Endothelial cell of umbilical vein (primary cell): Measurements from ENCODE around the gene RPS18. TPM values are rescaled to one million over a fixed set of nuclear protein-coding genes. Genes with fewer than 3 reads are reported as not detected.

Experiments used
- BruUV-seq: library from RNA; stranded (reverse); fragments of 400-500 nt; replicated peaks from 2 replicates; lab custom pipeline; 2021; lab: Mats Ljungman, UMichigan
- CTCF ChIA-PET: fragments of 300-600, 350-600 bp; sonication (Branson Sonifier 250); formaldehyde crosslinking; loops from one replicate; lab custom pipeline; 2021; ENCODE audit warnings: antibody characterized with exemption, inconsistent platforms; lab: Charles Lee
- POLR2A ChIA-PET: fragments of 300-600, 350-600 bp; sonication (Branson Sonifier 250); formaldehyde crosslinking; loops from one replicate; lab custom pipeline; 2021; ENCODE audit warnings: antibody characterized with exemption, inconsistent platforms; lab: Charles Lee
- DNase-seq: peaks from one replicate; pipeline ENCODE4 v3.0.0-alpha.2; 2011; ENCODE audit warnings: low read depth, low spot score
- FAIRE-seq: peaks from 2 replicates; lab custom pipeline; 2011; peaks lifted over from hg19 to GRCh38; lab: Jason Lieb, UNC
- H2AFZ ChIP-seq: 2 replicates; pipeline ENCODE4 v1.6.0; 2012; ENCODE audit warnings: low read depth, low read length, control low read depth, inconsistent platforms
- H3K27ac ChIP-seq: 2 replicates; pipeline ENCODE4 v1.5.1; 2011; ENCODE audit warnings: low read depth, mild to moderate bottlenecking, control low read depth, low read length, moderate library complexity; ENCODE audit not compliant: insufficient read depth
- H3K27me3 ChIP-seq, 2 experiments: 2 replicates each; pipeline versions ENCODE4 v1.6.0 to v1.6.1; 2011; ENCODE audit warnings: low read length in 2 of 2, mixed read lengths in 1 of 2; ENCODE audit not compliant: control insufficient read depth in 2 of 2, insufficient read depth in 2 of 2
- H3K36me3 ChIP-seq, 2 experiments: 2 replicates in 1 of 2; 3 replicates in 1 of 2; pipeline ENCODE4 v1.5.1; 2011; ENCODE audit warnings: low read length in 2 of 2, mild to moderate bottlenecking in 1 of 2, moderate library complexity in 1 of 2; ENCODE audit not compliant: control insufficient read depth in 2 of 2, insufficient read depth in 2 of 2; ENCODE audit errors: extremely low read depth in 1 of 2
- H3K4me1 ChIP-seq: 3 replicates; pipeline ENCODE4 v1.5.1; 2011; ENCODE audit warnings: mild to moderate bottlenecking, low read length; ENCODE audit not compliant: control insufficient read depth, insufficient read depth; ENCODE audit errors: extremely low read depth
- H3K4me2 ChIP-seq: 2 replicates; pipeline ENCODE4 v1.6.1; 2011; ENCODE audit warnings: low read length, control low read depth, mixed read lengths; ENCODE audit not compliant: insufficient read depth
- H3K4me3 ChIP-seq, 3 experiments: fragments of 200-600 bp in 1 of 3; sonication (generic), shearing (Covaris generic) in 1 of 3; replicated peaks in 1 of 3; 2 replicates each; pipeline ENCODE4 v1.5.1; 2011 to 2016; ENCODE audit warnings: control low read depth in 3 of 3, low read length in 3 of 3, mild to moderate bottlenecking in 2 of 3, inconsistent platforms in 1 of 3, low read depth in 1 of 3, moderate library complexity in 1 of 3; ENCODE audit not compliant: insufficient read depth in 1 of 3
- H3K79me2 ChIP-seq: 2 replicates; pipeline ENCODE4 v1.6.0; 2012; ENCODE audit warnings: low read length, inconsistent platforms; ENCODE audit not compliant: control insufficient read depth, insufficient read depth
- H3K9ac ChIP-seq: replicated peaks from 2 replicates; pipeline ENCODE3; 2011; ENCODE audit warnings: low read length, control low read depth; ENCODE audit not compliant: insufficient read depth; ENCODE audit errors: extremely low read depth
- H3K9me1 ChIP-seq: replicated peaks from 3 replicates; pipeline ENCODE4 v1.6.0; 2011; ENCODE audit warnings: mild to moderate bottlenecking, low read length; ENCODE audit not compliant: control insufficient read depth, insufficient read depth; ENCODE audit errors: extremely low read depth
- H3K9me3 ChIP-seq: replicated peaks from 2 replicates; pipeline ENCODE4 v1.5.1; 2012; ENCODE audit warnings: low read length, inconsistent platforms; ENCODE audit not compliant: control insufficient read depth, insufficient read depth
- H4K20me1 ChIP-seq: replicated peaks from 2 replicates; pipeline ENCODE3; 2011; ENCODE audit warnings: mild to moderate bottlenecking, low read length; ENCODE audit not compliant: control insufficient read depth, insufficient read depth; ENCODE audit errors: extremely low read depth
- EZH2 ChIP-seq: IDR thresholded peaks from 2 replicates; pipeline ENCODE4 v1.6.1; 2012; ENCODE audit warnings: borderline replicate concordance, low read depth, mild to moderate bottlenecking, moderate library complexity, low read length, inconsistent platforms; ENCODE audit not compliant: severe bottlenecking
- FOS ChIP-seq: IDR thresholded peaks from 2 replicates; pipeline ENCODE4 v1.6.1; 2011; ENCODE audit warnings: mild to moderate bottlenecking, low read length, moderate library complexity, borderline replicate concordance; ENCODE audit not compliant: insufficient read depth
- GATA2 ChIP-seq: IDR thresholded peaks from 2 replicates; pipeline ENCODE4 v1.7.0; 2011; ENCODE audit warnings: low read depth, mild to moderate bottlenecking, moderate library complexity, mixed read lengths, low read length; ENCODE audit not compliant: insufficient read length, insufficient read depth
- JUN ChIP-seq: IDR thresholded peaks from 2 replicates; pipeline ENCODE4 v1.6.1; 2011; ENCODE audit warnings: borderline replicate concordance, low read depth; ENCODE audit not compliant: insufficient read length, insufficient read depth
- MYC ChIP-seq: IDR thresholded peaks from one replicate; pipeline ENCODE4 v1.6.1; 2011; ENCODE audit warnings: mild to moderate bottlenecking, low read depth, low read length
- POLR2A ChIP-seq: IDR thresholded peaks from 2 replicates; pipeline ENCODE4 v1.6.1; 2012; ENCODE audit warnings: low read depth, mild to moderate bottlenecking, control low read depth, low read length
- POLR2AphosphoS5 ChIP-seq: IDR thresholded peaks from 2 replicates; pipeline ENCODE4 v1.6.1; 2012; ENCODE audit warnings: low read depth, mild to moderate bottlenecking, control low read depth, low read length, moderate library complexity; ENCODE audit not compliant: insufficient read depth
- dilution Hi-C: fragments of 300-500 bp; cut with MboI; formaldehyde crosslinking; loops from one replicate; pipeline ENCODE4 v1.15.0; 2019; ENCODE audit warnings: low sequenced_read_pairs; ENCODE audit not compliant: extremely low pct_ligation_motif_present
- intact Hi-C: fragments of 100-400 bp; cut with micrococcal nuclease; formaldehyde crosslinking; loops from one replicate; pipeline ENCODE4 v1.10.0; 2022
- polyA plus RNA-seq, 4 experiments: library from polyadenylated mRNA; depleted of rRNA in 3 of 4; stranded (reverse) in 3 of 4; unstranded in 1 of 4; fragments of >200 nt; gene quantifications; 2 replicates each; pipeline versions ENCODE4 v1.2.1 to v1.2.3, GENCODE V29; 2011 to 2012; ENCODE audit warnings: missing spikeins in 1 of 4
- total RNA-seq: library from RNA; stranded (reverse); gene quantifications from 2 replicates; pipeline ENCODE4 v1.2.3, GENCODE V29; 2021
- TF ChIP-seq, protein P1 (sequence below), 2 donors: IDR thresholded peaks; 1 replicate in 1 of 2; 2 replicates in 1 of 2; pipeline ENCODE4 v1.5.1; 2011; ENCODE audit warnings: low read length in 2 of 2, mild to moderate bottlenecking in 2 of 2, moderate library complexity in 2 of 2, control low read depth in 1 of 2, inconsistent platforms in 1 of 2, low read depth in 1 of 2; ENCODE audit not compliant: insufficient read depth in 1 of 2; ENCODE audit errors: extremely low read depth in 1 of 2

The RPS18 gene
- total and polyA plus RNA-seq, 2 donors (not counting 3 experiments of a cell fraction or from before 2014, with no cell fraction given), result 2,336 to 5,541 TPM

DNA sequence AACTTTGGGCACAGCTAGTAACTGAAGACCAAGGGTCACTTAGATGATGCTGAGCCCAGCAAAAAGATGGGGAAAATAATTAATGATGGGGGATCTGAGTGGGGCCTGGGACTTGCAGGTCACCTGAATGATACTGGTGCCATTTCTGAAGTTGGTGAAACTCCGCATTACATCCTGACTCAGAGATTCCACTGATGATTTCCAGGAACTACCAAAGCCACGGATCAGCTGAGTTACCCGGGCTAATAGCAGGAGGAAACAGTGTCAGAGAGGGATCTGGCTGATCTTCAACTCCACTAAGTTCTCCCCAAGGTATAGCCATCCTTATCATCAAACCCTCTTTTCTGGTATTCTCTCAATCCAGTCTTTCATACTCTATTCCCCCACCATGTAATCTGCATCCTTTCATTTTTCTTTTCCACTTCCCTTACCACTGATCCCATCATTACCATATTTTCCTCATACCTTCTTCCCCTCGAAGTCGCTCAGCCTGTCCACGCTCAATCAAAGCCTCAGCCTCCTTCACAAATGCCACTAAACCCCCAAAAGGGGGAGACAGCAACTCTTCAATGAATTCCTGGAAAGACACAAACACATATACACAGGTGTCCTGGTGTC lies 20.4 kb upstream of the RPS18 start:
- TF ChIP-seq, protein P1, sequence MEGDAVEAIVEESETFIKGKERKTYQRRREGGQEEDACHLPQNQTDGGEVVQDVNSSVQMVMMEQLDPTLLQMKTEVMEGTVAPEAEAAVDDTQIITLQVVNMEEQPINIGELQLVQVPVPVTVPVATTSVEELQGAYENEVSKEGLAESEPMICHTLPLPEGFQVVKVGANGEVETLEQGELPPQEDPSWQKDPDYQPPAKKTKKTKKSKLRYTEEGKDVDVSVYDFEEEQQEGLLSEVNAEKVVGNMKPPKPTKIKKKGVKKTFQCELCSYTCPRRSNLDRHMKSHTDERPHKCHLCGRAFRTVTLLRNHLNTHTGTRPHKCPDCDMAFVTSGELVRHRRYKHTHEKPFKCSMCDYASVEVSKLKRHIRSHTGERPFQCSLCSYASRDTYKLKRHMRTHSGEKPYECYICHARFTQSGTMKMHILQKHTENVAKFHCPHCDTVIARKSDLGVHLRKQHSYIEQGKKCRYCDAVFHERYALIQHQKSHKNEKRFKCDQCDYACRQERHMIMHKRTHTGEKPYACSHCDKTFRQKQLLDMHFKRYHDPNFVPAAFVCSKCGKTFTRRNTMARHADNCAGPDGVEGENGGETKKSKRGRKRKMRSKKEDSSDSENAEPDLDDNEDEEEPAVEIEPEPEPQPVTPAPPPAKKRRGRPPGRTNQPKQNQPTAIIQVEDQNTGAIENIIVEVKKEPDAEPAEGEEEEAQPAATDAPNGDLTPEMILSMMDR (IDR thresholded peaks at IDR 0.05; ENCODE audit: extremely low read depth in 1 of 2, insufficient read depth in 1 of 2, low read depth in 1 of 2, low read length in 2 of 2), result no peak
- no peak for TF ChIP-seq JUN
- no peak for TF ChIP-seq FOS
- no peak for TF ChIP-seq POLR2AphosphoS5
- no peak for TF ChIP-seq POLR2A
- TF ChIP-seq GATA2, result no peak
- no peak for TF ChIP-seq MYC
- TF ChIP-seq EZH2, result no peak
- DNase-seq, result no peak
- no peaks in the 10 kb centered on the region for H3K79me2 ChIP-seq
- ChIA-PET POLR2A (no interaction called here), CTCF (interaction anchor here (1.0 to 1.3 kb wide), 2 partner anchors 20 to 413 kb away, joined by 3 read pairs; partner anchors contain the start of genes RPS18, TAP2 and VPS52)
- peaks cover 0 to 2% of the 10 kb centered on the region in 2 experiments for H3K36me3 ChIP-seq
- H3K9me1 ChIP-seq, result no peaks in the 10 kb centered on the region
- peaks cover 23% of the 10 kb centered on the region for H3K4me1 ChIP-seq
- intact Hi-C loops (no loop called here), dilution Hi-C loops (no loop called here)
- no peaks in the 10 kb centered on the region for H3K9me3 ChIP-seq
- no peak overlapping the region for H3K4me2 ChIP-seq
- no peak overlapping the region for H3K27ac ChIP-seq
- H4K20me1 ChIP-seq, result no peaks in the 10 kb centered on the region
- no peak overlapping the region for H3K4me3 ChIP-seq
- no TSS peak for BruUV-seq
- no peak for FAIRE-seq
- H2AFZ ChIP-seq, result no peak overlapping the region
- no peaks in the 10 kb centered on the region for H3K27me3 ChIP-seq
- no peak overlapping the region for H3K9ac ChIP-seq
